Fibroblast of villous mesenchyme (primary cell): ENCODE results near the gene AOPEP. TPM values are rescaled to one million over a fixed set of nuclear protein-coding genes. Genes with fewer than 3 reads are reported as not detected.
A peak's percentile ranks its signal among the peaks of the same experiment; 100 is the strongest.

Source experiments
- DNase-seq: peaks from one replicate; pipeline ENCODE4 v3.0.0-alpha.2; 2010; ENCODE audit warnings: low read depth
- H3K4me3 ChIP-seq: 2 replicates; pipeline ENCODE4 v1.5.1; 2011; ENCODE audit warnings: low read depth, mild to moderate bottlenecking, low read length
- CTCF ChIP-seq: IDR thresholded peaks from 2 replicates; pipeline ENCODE4 v1.5.1; 2012; ENCODE audit warnings: low read depth, mild to moderate bottlenecking, low read length; ENCODE audit not compliant: insufficient read depth
- total RNA-seq: library from RNA; depleted of rRNA; stranded (reverse); fragments of >200 nt; gene quantifications from 2 replicates; pipeline ENCODE4 v1.2.3, GENCODE V29; 2012

Gene AOPEP
- total RNA-seq, 1 donor = 153 TPM

DNA sequence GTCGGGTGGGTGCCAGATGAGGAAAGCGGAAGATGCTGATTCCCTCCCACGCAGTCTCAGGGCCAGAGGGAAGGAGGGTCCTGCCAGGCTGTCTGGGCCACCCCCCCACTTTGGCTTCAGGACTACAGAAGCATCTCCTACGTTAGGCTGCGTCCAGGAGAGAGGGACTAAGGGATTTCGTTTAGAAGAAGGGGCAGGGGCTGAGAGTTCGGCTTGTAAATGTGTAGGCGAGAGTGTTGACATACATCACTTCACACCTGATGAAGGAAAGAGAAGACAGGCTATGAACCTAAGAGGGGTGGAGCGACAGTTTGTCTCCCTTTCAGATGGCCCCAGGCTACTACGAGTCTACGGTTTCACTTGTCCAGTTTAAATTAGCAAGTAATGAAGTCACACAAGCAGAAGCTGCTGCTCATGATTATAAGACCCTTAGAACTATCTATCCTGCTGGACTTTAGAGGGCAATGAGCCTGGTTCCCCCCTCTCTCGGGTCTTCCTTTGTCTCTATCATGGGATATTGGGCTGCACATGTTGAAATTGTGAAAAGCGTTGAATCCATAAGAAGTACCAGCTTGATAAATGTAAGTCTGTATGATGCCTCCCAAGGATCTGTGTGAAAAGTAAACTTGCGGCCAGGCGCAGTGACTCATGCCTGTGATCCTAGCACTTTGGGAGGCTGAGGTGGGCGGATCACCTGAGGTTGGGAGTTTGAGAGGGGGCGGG lies 193.0 kb downstream of the AOPEP start:
- no peak overlapping the region for H3K4me3 ChIP-seq
- peak; percentile 81 for DNase-seq
- TF ChIP-seq CTCF = no peak

- TF ChIP-seq CTCF = no peak
- peak; percentile 89 for DNase-seq
- H3K4me3 ChIP-seq = no peak overlapping the region
Observed at GRCh38 chr9:94920420-94921091, 194.1 kb downstream of the AOPEP start.

GRCh38 chr9:94921092-94921471 lies 194.6 kb downstream of the AOPEP start:
- DNase-seq = peak; percentile 64
- no peak for TF ChIP-seq CTCF
- no peak overlapping the region for H3K4me3 ChIP-seq

DNA sequence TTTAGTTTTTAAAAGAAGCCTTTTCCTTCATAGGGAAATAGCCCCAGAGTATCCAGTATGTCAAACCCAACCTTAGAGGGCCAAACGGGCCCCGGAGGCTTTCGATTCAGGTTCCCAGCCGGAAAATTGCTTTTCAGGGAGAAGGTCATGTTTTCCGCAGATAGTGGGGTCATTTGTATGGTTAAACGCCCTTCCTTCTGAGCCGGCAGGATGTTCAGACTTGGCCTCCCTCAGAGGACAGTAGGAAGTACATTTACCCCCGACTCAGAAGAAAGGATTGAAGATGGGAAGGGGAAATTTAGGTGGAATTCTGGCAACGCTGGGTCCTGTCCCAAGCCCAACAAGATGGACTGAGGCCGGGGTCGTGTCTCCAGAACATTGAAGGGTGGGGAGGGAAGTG lies 195.2 kb downstream of the AOPEP start:
- no peak overlapping the region for H3K4me3 ChIP-seq
- no peak for TF ChIP-seq CTCF
- DNase-seq = no peak

GRCh38 chr9:94922098-94922607 lies 195.7 kb downstream of the AOPEP start:
- no peak overlapping the region for H3K4me3 ChIP-seq
- TF ChIP-seq CTCF = no peak
- DNase-seq = peak; percentile 97

GRCh38 chr9:94922691-94923107 lies 196.2 kb downstream of the AOPEP start:
- H3K4me3 ChIP-seq = no peak overlapping the region
- TF ChIP-seq CTCF = no peak
- peak; percentile 85 for DNase-seq
